OCI-LY1 (cell line): Measurements from ENCODE around the gene ISX.

Experiments used
- H2AFZ ChIP-seq: fragments of 200-600 bp; sonication (generic), shearing (Covaris generic); 2 replicates; pipeline ENCODE4 v1.6.0; 2014; ENCODE audit warnings: antibody characterized with exemption, mild to moderate bottlenecking, low read length
- H3F3A ChIP-seq: fragments of 200-600 bp; sonication (generic), shearing (Covaris generic); 2 replicates; pipeline ENCODE4 v1.6.0; 2014; ENCODE audit warnings: mild to moderate bottlenecking, antibody characterized with exemption, low read length, moderate library complexity; ENCODE audit not compliant: insufficient read depth
- H3K27ac ChIP-seq: fragments of 200-600 bp; sonication (generic); 2 replicates; pipeline ENCODE4 v1.5.1; 2014; ENCODE audit warnings: low read length, mixed run types, mild to moderate bottlenecking, low read depth; ENCODE audit not compliant: poor library complexity, severe bottlenecking
- H3K27me3 ChIP-seq: fragments of 200-600 bp; sonication (generic); 2 replicates; pipeline ENCODE4 v1.6.0; 2014; ENCODE audit warnings: antibody characterized with exemption, mild to moderate bottlenecking, low read length, moderate library complexity; ENCODE audit not compliant: insufficient read depth
- H3K36me3 ChIP-seq: fragments of 200-600 bp; sonication (generic); 2 replicates; pipeline ENCODE4 v1.6.1; 2014; ENCODE audit warnings: mild to moderate bottlenecking, antibody characterized with exemption, low read length, moderate library complexity, mixed read lengths; ENCODE audit not compliant: insufficient read depth
- H3K4me1 ChIP-seq: fragments of 200-600 bp; sonication (generic); 2 replicates; pipeline ENCODE4 v1.5.1; 2014; ENCODE audit warnings: mild to moderate bottlenecking, low read length, moderate library complexity; ENCODE audit not compliant: insufficient read depth, severe bottlenecking
- H3K4me2 ChIP-seq: fragments of 200-600 bp; sonication (generic), shearing (Covaris generic); 2 replicates; pipeline ENCODE4 v1.6.1; 2014; ENCODE audit warnings: low read length
- H3K4me3 ChIP-seq: fragments of 200-600 bp; sonication (generic); 2 replicates; pipeline ENCODE4 v1.5.1; 2014; ENCODE audit warnings: low read length, low read depth, mild to moderate bottlenecking, mixed read lengths; ENCODE audit not compliant: poor library complexity, severe bottlenecking
- H3K79me2 ChIP-seq: fragments of 200-600 bp; shearing (Covaris generic); 2 replicates; pipeline ENCODE4 v1.6.1; 2016; ENCODE audit warnings: mixed run types, low read length, mixed read lengths; ENCODE audit not compliant: insufficient read depth
- H3K9ac ChIP-seq: fragments of 200-600 bp; sonication (generic), shearing (Covaris generic); 2 replicates; pipeline ENCODE4 v1.6.1; 2014; ENCODE audit warnings: mild to moderate bottlenecking, low read length, mixed read lengths
- H3K9me2 ChIP-seq: fragments of 200-600 bp; sonication (generic), shearing (Covaris generic); 2 replicates; pipeline ENCODE4 v1.6.1; 2014; ENCODE audit warnings: low read depth, mild to moderate bottlenecking, low read length, mixed read lengths
- H3K9me3 ChIP-seq: fragments of 200-600 bp; shearing (Covaris generic); 2 replicates; pipeline ENCODE4 v1.6.1; 2014; ENCODE audit warnings: low read length, mixed read lengths
- H4K20me1 ChIP-seq: fragments of 200-600 bp; sonication (generic), shearing (Covaris generic); 2 replicates; pipeline ENCODE4 v1.6.0; 2016; ENCODE audit warnings: mild to moderate bottlenecking, low read length; ENCODE audit not compliant: insufficient read depth
- EZH2 ChIP-seq: fragments of 200-600 bp; sonication (generic), shearing (Covaris generic); IDR thresholded peaks from 2 replicates; pipeline ENCODE4 v1.8.0; 2017; ENCODE audit warnings: borderline replicate concordance, mixed run types, mild to moderate bottlenecking, antibody characterized with exemption, low read length, moderate library complexity, mixed read lengths
- TF ChIP-seq, protein P1 (sequence below): fragments of 200-600 bp; sonication (generic), shearing (Covaris generic); IDR thresholded peaks from 2 replicates; pipeline ENCODE4 v1.5.1; 2017; ENCODE audit warnings: mild to moderate bottlenecking, antibody characterized with exemption, low read length, moderate library complexity, mixed read lengths

The ISX gene

DNA sequence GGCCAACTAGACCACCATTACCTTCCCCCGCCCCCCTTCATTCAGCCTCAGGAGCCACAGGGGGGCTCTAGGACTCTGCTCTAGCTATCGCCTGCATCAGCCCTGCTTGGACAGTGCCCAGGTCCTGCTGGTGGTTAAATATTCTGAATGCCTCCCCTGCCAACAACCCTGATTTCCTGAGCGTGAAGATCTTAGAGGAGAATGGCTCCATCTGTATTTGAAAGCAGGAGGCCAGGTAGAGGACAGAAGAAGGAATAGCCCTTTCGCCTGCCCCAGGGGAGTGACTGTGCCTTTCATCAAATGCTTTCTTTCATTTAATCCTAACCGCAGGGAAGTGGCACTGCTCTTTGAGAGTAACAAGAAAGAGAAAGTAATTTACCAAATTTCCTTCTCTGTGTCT is 69.2 kb downstream of the ISX start:
- H3K9ac ChIP-seq: no peak overlapping the region
- no peaks in the 10 kb centered on the region for H3K9me2 ChIP-seq
- no peak overlapping the region for H3K4me2 ChIP-seq
- H3K4me1 ChIP-seq: no peaks in the 10 kb centered on the region
- H3K79me2 ChIP-seq: no peaks in the 10 kb centered on the region
- no peak overlapping the region for H2AFZ ChIP-seq
- no peaks in the 10 kb centered on the region for H3K36me3 ChIP-seq
- no peaks in the 10 kb centered on the region for H4K20me1 ChIP-seq
- H3F3A ChIP-seq: no peaks in the 10 kb centered on the region
- H3K27me3 ChIP-seq: no peaks in the 10 kb centered on the region
- TF ChIP-seq, protein P1, sequence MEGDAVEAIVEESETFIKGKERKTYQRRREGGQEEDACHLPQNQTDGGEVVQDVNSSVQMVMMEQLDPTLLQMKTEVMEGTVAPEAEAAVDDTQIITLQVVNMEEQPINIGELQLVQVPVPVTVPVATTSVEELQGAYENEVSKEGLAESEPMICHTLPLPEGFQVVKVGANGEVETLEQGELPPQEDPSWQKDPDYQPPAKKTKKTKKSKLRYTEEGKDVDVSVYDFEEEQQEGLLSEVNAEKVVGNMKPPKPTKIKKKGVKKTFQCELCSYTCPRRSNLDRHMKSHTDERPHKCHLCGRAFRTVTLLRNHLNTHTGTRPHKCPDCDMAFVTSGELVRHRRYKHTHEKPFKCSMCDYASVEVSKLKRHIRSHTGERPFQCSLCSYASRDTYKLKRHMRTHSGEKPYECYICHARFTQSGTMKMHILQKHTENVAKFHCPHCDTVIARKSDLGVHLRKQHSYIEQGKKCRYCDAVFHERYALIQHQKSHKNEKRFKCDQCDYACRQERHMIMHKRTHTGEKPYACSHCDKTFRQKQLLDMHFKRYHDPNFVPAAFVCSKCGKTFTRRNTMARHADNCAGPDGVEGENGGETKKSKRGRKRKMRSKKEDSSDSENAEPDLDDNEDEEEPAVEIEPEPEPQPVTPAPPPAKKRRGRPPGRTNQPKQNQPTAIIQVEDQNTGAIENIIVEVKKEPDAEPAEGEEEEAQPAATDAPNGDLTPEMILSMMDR: no peak
- TF ChIP-seq EZH2: no peak
- no peak overlapping the region for H3K4me3 ChIP-seq
- H3K9me3 ChIP-seq: no peaks in the 10 kb centered on the region
- no peak overlapping the region for H3K27ac ChIP-seq
